Smooth muscle cell (in vitro differentiated cells): ENCODE measurements around the gene CCDC66. TPM values are rescaled to one million over a fixed set of nuclear protein-coding genes. Genes with fewer than 3 reads are reported as not detected.

ENCODE experiments used
- DNase-seq: peaks from one replicate; lab custom pipeline; 2025; ENCODE audit not compliant: unreplicated experiment; lab: John Stamatoyannopoulos, UW
- H2AFZ ChIP-seq: fragments of 200-600 bp; sonication (generic); 2 replicates; pipeline ENCODE4 v1.6.0; 2016; ENCODE audit warnings: antibody characterized with exemption, low read depth, mild to moderate bottlenecking
- H3F3A ChIP-seq: fragments of 200-600 bp; sonication (generic); 2 replicates; pipeline ENCODE4 v1.6.0; 2017; ENCODE audit warnings: antibody characterized with exemption, low read depth
- H3K27ac ChIP-seq: fragments of 200-600 bp; sonication (generic); 2 replicates; pipeline ENCODE4 v1.5.1; 2016; ENCODE audit warnings: low read depth, mild to moderate bottlenecking
- H3K27me3 ChIP-seq: fragments of 200-600 bp; sonication (generic); 2 replicates; pipeline ENCODE4 v1.6.1; 2016; ENCODE audit warnings: low read depth, mild to moderate bottlenecking
- H3K36me3 ChIP-seq: fragments of 200-600 bp; sonication (generic); 2 replicates; pipeline ENCODE4 v1.5.1; 2016; ENCODE audit warnings: low read depth
- H3K4me1 ChIP-seq: fragments of 200-600 bp; sonication (generic); 2 replicates; pipeline ENCODE4 v1.5.1; 2016; ENCODE audit warnings: low read depth
- H3K4me2 ChIP-seq: fragments of 200-600 bp; sonication (generic); 2 replicates; pipeline ENCODE4 v1.6.0; 2016; ENCODE audit warnings: mild to moderate bottlenecking
- H3K4me3 ChIP-seq: fragments of 200-600 bp; sonication (generic); 2 replicates; pipeline ENCODE4 v1.5.1; 2016; ENCODE audit warnings: mild to moderate bottlenecking
- H3K79me2 ChIP-seq: fragments of 200-600 bp; sonication (generic); 2 replicates; pipeline ENCODE4 v1.6.0; 2016; ENCODE audit warnings: low read depth, mild to moderate bottlenecking
- H3K9ac ChIP-seq: fragments of 200-600 bp; sonication (generic); 2 replicates; pipeline ENCODE4 v1.6.0; 2016; ENCODE audit warnings: low read depth
- H3K9me3 ChIP-seq: fragments of 200-600 bp; sonication (generic); replicated peaks from 2 replicates; pipeline ENCODE4 v1.5.1; 2016; ENCODE audit warnings: low read depth
- H4K20me1 ChIP-seq: fragments of 200-600 bp; sonication (generic); 2 replicates; pipeline ENCODE4 v1.6.0; 2016; ENCODE audit warnings: low read depth
- CTCF ChIP-seq: fragments of 200-600 bp; sonication (generic); IDR thresholded peaks from 2 replicates; pipeline ENCODE4 v1.5.1; 2017; ENCODE audit warnings: borderline replicate concordance, mild to moderate bottlenecking, antibody characterized with exemption; ENCODE audit not compliant: insufficient read depth, poor library complexity, severe bottlenecking
- WGBS: methylation state at CpG from one replicate; pipeline ENCODE4 v1.1.7; 2016; ENCODE audit warnings: low lambda C conversion rate; 5-methylcytosine and 5-hydroxymethylcytosine counted together
- polyA plus RNA-seq: library from polyadenylated mRNA; unstranded; fragments of >200 nt; fragmentation: Nextera tagmentation; extraction: Ambion mirVana; gene quantifications from 2 replicates; pipeline ENCODE4 v1.2.1, GENCODE V29; 2016
- total RNA-seq: library from RNA; depleted of rRNA; stranded (reverse); fragments of >200 nt; gene quantifications from 2 replicates; pipeline ENCODE4 v1.2.3, GENCODE V29; 2014

The CCDC66 gene
- total and polyA plus RNA-seq, 2 experiments from 2014 or later, result 9.3 to 24.3 TPM

DNA sequence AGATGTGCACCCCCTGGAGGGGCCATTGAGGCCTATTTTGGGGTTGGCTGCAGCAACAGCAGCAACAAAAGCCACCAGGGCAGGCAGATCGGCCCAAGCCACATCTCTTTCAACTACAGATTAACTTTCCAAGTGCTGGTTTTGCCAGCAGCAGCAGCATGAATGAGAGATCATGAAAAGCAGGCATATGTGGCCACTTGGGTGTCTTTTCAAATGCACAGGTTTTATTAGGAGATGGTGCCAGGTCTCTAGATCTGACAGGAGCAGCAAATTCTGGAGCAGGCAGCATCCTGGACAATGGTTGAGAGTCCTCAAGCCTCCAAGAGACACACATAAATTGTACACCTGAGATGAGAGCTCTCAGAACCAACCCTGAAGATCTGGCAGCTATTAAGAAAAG is 31.7 kb upstream of the CCDC66 start:
- no peak for TF ChIP-seq CTCF
- no peaks in the 10 kb centered on the region for H3K79me2 ChIP-seq
- 92% methylated on average over 1 of the region's 1 CpG for WGBS
- no peaks in the 10 kb centered on the region for H3K36me3 ChIP-seq
- no peak overlapping the region for H3K4me2 ChIP-seq
- no peak overlapping the region for H3K27ac ChIP-seq
- no peak for DNase-seq
- H3K4me3 ChIP-seq, result no peak overlapping the region
- no peaks in the 10 kb centered on the region for H3K9me3 ChIP-seq
- H3F3A ChIP-seq, result no peaks in the 10 kb centered on the region
- no peak overlapping the region for H2AFZ ChIP-seq
- no peak overlapping the region for H3K9ac ChIP-seq
- H3K4me1 ChIP-seq, result no peaks in the 10 kb centered on the region
- no peaks in the 10 kb centered on the region for H4K20me1 ChIP-seq
- no peaks in the 10 kb centered on the region for H3K27me3 ChIP-seq

- H3K4me1 ChIP-seq, result no peaks in the 10 kb centered on the region
- H3K4me2 ChIP-seq, result no peak overlapping the region
- no peak overlapping the region for H3K4me3 ChIP-seq
- no peaks in the 10 kb centered on the region for H3K79me2 ChIP-seq
- no peaks in the 10 kb centered on the region for H4K20me1 ChIP-seq
- no peaks in the 10 kb centered on the region for H3K36me3 ChIP-seq
- H3K27ac ChIP-seq, result no peak overlapping the region
- H3F3A ChIP-seq, result no peaks in the 10 kb centered on the region
- H3K9me3 ChIP-seq, result no peaks in the 10 kb centered on the region
- H3K9ac ChIP-seq, result no peak overlapping the region
- WGBS, result 60% methylated on average over 2 of the region's 2 CpGs
- DNase-seq, result no peak
- TF ChIP-seq CTCF, result no peak
- H3K27me3 ChIP-seq, result peaks cover 42% of the 10 kb centered on the region
- H2AFZ ChIP-seq, result no peak overlapping the region
Observed at GRCh38 chr3:56536735-56537134, 20.2 kb upstream of the CCDC66 start.

GRCh38 chr3:56547486-56547885 is 9.5 kb upstream of the CCDC66 start:
- no peak overlapping the region for H2AFZ ChIP-seq
- H3K9ac ChIP-seq, result no peak overlapping the region
- peaks cover 3% of the 10 kb centered on the region for H3K27me3 ChIP-seq
- no peaks in the 10 kb centered on the region for H3K9me3 ChIP-seq
- no peaks in the 10 kb centered on the region for H4K20me1 ChIP-seq
- DNase-seq, result no peak
- no peak overlapping the region for H3K4me3 ChIP-seq
- TF ChIP-seq CTCF, result no peak
- H3K27ac ChIP-seq, result no peak overlapping the region
- H3K79me2 ChIP-seq, result no peaks in the 10 kb centered on the region
- H3K4me1 ChIP-seq, result no peaks in the 10 kb centered on the region
- WGBS, result 67% methylated on average over 3 of the region's 3 CpGs
- H3K4me2 ChIP-seq, result no peak overlapping the region
- no peaks in the 10 kb centered on the region for H3K36me3 ChIP-seq
- H3F3A ChIP-seq, result no peaks in the 10 kb centered on the region

GRCh38 chr3:56557831-56558170 is 826 bp downstream of the CCDC66 start:
- peak overlapping the region; percentile 90 for H3K4me2 ChIP-seq
- H3K4me1 ChIP-seq, result peaks cover 13% of the 10 kb centered on the region
- H3K27me3 ChIP-seq, result no peaks in the 10 kb centered on the region
- H3F3A ChIP-seq, result peaks cover 3% of the 10 kb centered on the region
- peak overlapping the region; percentile 97 for H2AFZ ChIP-seq
- DNase-seq, result no peak
- no peak for TF ChIP-seq CTCF
- peaks cover 6% of the 10 kb centered on the region for H3K36me3 ChIP-seq
- H4K20me1 ChIP-seq, result peaks cover 4% of the 10 kb centered on the region
- peak overlapping the region; percentile 68 for H3K4me3 ChIP-seq
- no peaks in the 10 kb centered on the region for H3K9me3 ChIP-seq
- 10% methylated on average over 7 of the region's 7 CpGs for WGBS
- peak overlapping the region; percentile 86 for H3K9ac ChIP-seq
- H3K27ac ChIP-seq, result peak overlapping the region; percentile 83
- H3K79me2 ChIP-seq, result peaks cover 15% of the 10 kb centered on the region
